HepG2 (cell line): ENCODE results near the gene ABCB10. TPM values are rescaled to one million over a fixed set of nuclear protein-coding genes. Genes with fewer than 3 reads are reported as not detected.

ENCODE experiments used
- ARNT2 ChIP-seq: sonication (generic); formaldehyde crosslinking; IDR thresholded peaks from 2 replicates; pipeline ENCODE4 v1.8.0; 2022; ENCODE audit warnings: mild to moderate bottlenecking, low read depth, missing genetic modification reagents, moderate library complexity
- ATF3 ChIP-seq: sonication (generic); formaldehyde crosslinking; IDR thresholded peaks from 2 replicates; pipeline ENCODE4 v1.4.0; 2020; ENCODE audit warnings: missing genetic modification reagents
- CEBPZ ChIP-seq: IDR thresholded peaks from 2 replicates; pipeline ENCODE4 v1.6.1; 2012; ENCODE audit warnings: low read length, improper control_type of control experiment
- HINFP ChIP-seq: sonication (generic); formaldehyde crosslinking; IDR thresholded peaks from 2 replicates; pipeline ENCODE4 v1.4.0; 2020; ENCODE audit warnings: low read depth, mild to moderate bottlenecking, missing genetic modification reagents
- HNRNPUL1 ChIP-seq: fragments of 200-400 bp; formaldehyde crosslinking; IDR thresholded peaks from 2 replicates; pipeline ENCODE4 v1.6.1; 2017; ENCODE audit warnings: low read depth, mild to moderate bottlenecking, low read length, moderate library complexity
- MEIS1 ChIP-seq: sonication (generic); formaldehyde crosslinking; IDR thresholded peaks from 2 replicates; pipeline ENCODE4 v1.9.0; 2021; ENCODE audit warnings: mild to moderate bottlenecking, missing genetic modification reagents, moderate library complexity, borderline replicate concordance
- PAWR ChIP-seq: sonication (generic); formaldehyde crosslinking; IDR thresholded peaks from 2 replicates; pipeline ENCODE4 v1.4.0; 2020; ENCODE audit warnings: missing genetic modification reagents, mild to moderate bottlenecking, borderline replicate concordance
- PLRG1 ChIP-seq: fragments of 450-650 bp; conservative IDR thresholded peaks from 2 replicates; pipeline ENCODE4 v1.6.1; 2016
- RELA ChIP-seq: sonication (generic); formaldehyde crosslinking; IDR thresholded peaks from 2 replicates; pipeline ENCODE4 v1.4.0; 2020; ENCODE audit warnings: missing genetic modification reagents
- ZNF562 ChIP-seq: sonication (generic); formaldehyde crosslinking; IDR thresholded peaks from 2 replicates; pipeline ENCODE4 v1.8.0; 2022; ENCODE audit warnings: missing genetic modification reagents, borderline replicate concordance
- polyA plus RNA-seq, 8 experiments: library from polyadenylated mRNA; depleted of rRNA in 3 of 8; stranded (reverse) in 7 of 8; unstranded in 1 of 8; fragments of >200 nt; fragmentation: Illumina TruSeq in 4 of 8; extraction: Trizol in 4 of 8; gene quantifications; 2 replicates each; pipeline versions ENCODE4 v1.2.1 to v1.2.3, GENCODE V29; 2011 to 2016; ENCODE audit warnings: low read depth in 4 of 8, missing spikeins in 1 of 8, mixed read lengths in 1 of 8; ENCODE audit not compliant: insufficient read depth in 1 of 8
- total RNA-seq, 5 experiments: library from RNA; depleted of rRNA; stranded (reverse); fragments of >200 nt; fragmentation: Illumina TruSeq; extraction: Trizol; gene quantifications; 2 replicates each; pipeline ENCODE4 v1.2.3, GENCODE V29; 2016; ENCODE audit warnings: low read depth in 1 of 5
- TF ChIP-seq, protein P1 (sequence below): sonication (generic); formaldehyde crosslinking; IDR thresholded peaks from 2 replicates; pipeline ENCODE4 v1.4.0; 2020; ENCODE audit warnings: mild to moderate bottlenecking, missing genetic modification reagents
- TF ChIP-seq, protein P2 (sequence below): sonication (generic); formaldehyde crosslinking; IDR thresholded peaks from 2 replicates; pipeline ENCODE4 v1.5.1; 2020; ENCODE audit warnings: mild to moderate bottlenecking, missing genetic modification reagents, borderline replicate concordance

ABCB10 gene
- total and polyA plus RNA-seq, 2 of the 13 experiments (the other 11 are each of a cell fraction or from before 2014, with no cell fraction given) = 11.2 to 28.9 TPM

- TF ChIP-seq ARNT2 (CRISPR knock-in tag) = no peak
- TF ChIP-seq PAWR (CRISPR knock-in tag) = no peak
- TF ChIP-seq, protein P1, sequence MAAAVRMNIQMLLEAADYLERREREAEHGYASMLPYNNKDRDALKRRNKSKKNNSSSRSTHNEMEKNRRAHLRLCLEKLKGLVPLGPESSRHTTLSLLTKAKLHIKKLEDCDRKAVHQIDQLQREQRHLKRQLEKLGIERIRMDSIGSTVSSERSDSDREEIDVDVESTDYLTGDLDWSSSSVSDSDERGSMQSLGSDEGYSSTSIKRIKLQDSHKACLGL (CRISPR knock-in tag) = no peak
- no peak for TF ChIP-seq RELA
- no peak for TF ChIP-seq PLRG1
- no peak for TF ChIP-seq ATF3 (CRISPR knock-in tag)
- TF ChIP-seq MEIS1 (CRISPR knock-in tag) = no peak
- no peak for TF ChIP-seq HINFP
- TF ChIP-seq, protein P2, sequence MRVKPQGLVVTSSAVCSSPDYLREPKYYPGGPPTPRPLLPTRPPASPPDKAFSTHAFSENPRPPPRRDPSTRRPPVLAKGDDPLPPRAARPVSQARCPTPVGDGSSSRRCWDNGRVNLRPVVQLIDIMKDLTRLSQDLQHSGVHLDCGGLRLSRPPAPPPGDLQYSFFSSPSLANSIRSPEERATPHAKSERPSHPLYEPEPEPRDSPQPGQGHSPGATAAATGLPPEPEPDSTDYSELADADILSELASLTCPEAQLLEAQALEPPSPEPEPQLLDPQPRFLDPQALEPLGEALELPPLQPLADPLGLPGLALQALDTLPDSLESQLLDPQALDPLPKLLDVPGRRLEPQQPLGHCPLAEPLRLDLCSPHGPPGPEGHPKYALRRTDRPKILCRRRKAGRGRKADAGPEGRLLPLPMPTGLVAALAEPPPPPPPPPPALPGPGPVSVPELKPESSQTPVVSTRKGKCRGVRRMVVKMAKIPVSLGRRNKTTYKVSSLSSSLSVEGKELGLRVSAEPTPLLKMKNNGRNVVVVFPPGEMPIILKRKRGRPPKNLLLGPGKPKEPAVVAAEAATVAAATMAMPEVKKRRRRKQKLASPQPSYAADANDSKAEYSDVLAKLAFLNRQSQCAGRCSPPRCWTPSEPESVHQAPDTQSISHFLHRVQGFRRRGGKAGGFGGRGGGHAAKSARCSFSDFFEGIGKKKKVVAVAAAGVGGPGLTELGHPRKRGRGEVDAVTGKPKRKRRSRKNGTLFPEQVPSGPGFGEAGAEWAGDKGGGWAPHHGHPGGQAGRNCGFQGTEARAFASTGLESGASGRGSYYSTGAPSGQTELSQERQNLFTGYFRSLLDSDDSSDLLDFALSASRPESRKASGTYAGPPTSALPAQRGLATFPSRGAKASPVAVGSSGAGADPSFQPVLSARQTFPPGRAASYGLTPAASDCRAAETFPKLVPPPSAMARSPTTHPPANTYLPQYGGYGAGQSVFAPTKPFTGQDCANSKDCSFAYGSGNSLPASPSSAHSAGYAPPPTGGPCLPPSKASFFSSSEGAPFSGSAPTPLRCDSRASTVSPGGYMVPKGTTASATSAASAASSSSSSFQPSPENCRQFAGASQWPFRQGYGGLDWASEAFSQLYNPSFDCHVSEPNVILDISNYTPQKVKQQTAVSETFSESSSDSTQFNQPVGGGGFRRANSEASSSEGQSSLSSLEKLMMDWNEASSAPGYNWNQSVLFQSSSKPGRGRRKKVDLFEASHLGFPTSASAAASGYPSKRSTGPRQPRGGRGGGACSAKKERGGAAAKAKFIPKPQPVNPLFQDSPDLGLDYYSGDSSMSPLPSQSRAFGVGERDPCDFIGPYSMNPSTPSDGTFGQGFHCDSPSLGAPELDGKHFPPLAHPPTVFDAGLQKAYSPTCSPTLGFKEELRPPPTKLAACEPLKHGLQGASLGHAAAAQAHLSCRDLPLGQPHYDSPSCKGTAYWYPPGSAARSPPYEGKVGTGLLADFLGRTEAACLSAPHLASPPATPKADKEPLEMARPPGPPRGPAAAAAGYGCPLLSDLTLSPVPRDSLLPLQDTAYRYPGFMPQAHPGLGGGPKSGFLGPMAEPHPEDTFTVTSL (CRISPR knock-in tag) = no peak
- TF ChIP-seq HNRNPUL1 = no peak
- no peak for TF ChIP-seq ZNF562 (CRISPR knock-in tag)
- no peak for TF ChIP-seq CEBPZ
Measured at GRCh38 chr1:229596925-229597699, 38.6 kb upstream of the ABCB10 start (continued).
